Uterus (tissue), 2 donors: ENCODE data around the gene IL18BP.

Source experiments
- CTCF ChIP-seq, 4 experiments: fragments of 200-600 bp in 2 of 4; fragments of 450-650 bp in 2 of 4; sonication (generic) in 2 of 4; IDR thresholded peaks; one replicate each; pipeline ENCODE4 v1.5.1; 2016 to 2019; ENCODE audit warnings: antibody characterized with exemption in 4 of 4, mild to moderate bottlenecking in 2 of 4, moderate library complexity in 1 of 4
- POLR2A ChIP-seq, 2 donors: fragments of 450-650 bp; IDR thresholded peaks; one replicate each; pipeline ENCODE4 v1.6.1; 2016; ENCODE audit warnings: antibody characterized with exemption in 2 of 2, mild to moderate bottlenecking in 1 of 2, moderate library complexity in 1 of 2

DNA sequence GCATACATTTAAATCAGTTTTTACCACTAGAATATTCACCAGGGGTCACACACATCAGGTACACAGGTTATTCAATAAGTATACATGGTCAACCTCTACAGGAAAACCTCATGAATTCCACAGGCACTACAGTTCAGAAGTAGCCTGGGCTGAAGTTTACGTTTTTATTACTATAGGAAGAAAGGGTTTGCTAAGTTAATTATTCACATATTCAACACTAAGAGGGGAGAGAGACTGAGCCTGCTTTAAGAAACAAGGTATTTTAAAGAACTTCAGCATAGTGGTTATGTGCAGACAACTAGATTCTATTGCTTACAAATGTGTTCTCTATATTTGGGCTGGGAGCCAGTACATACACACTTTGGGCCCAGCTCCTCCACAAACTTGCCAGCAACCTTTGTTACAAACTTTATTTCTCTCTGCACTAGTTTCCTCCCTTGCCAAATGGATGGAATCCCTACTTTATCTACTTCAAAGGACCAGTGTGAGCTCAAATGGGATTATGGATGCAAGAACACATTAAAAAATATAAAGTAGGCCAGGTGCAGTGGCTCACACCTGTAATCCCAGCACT, 31.9 kb downstream of the IL18BP start:
- TF ChIP-seq CTCF (IDR thresholded peaks at IDR 0.05) (no peak), POLR2A (IDR thresholded peaks at IDR 0.05) (no peak)
